Large intestine (tissue), 3 donors: Measurements from ENCODE around the gene ETV7. TPM values are rescaled to one million over a fixed set of nuclear protein-coding genes. Genes with fewer than 3 reads are reported as not detected.

Experiments
- DNase-seq, 2 donors: peaks; one replicate each; pipeline versions ENCODE4 v3.0.0 to v3.0.0-alpha.2; 2013
- H3K27ac ChIP-seq: one replicate; pipeline ENCODE4 v1.5.1; 2013; ENCODE audit warnings: low read length
- H3K27me3 ChIP-seq: 2 replicates; pipeline ENCODE4 v1.6.1; 2013; ENCODE audit warnings: low read length; ENCODE audit not compliant: control insufficient read depth, insufficient read depth
- H3K36me3 ChIP-seq: 2 replicates; pipeline ENCODE4 v1.6.1; 2013; ENCODE audit warnings: low read length; ENCODE audit not compliant: control insufficient read depth, insufficient read depth
- H3K4me1 ChIP-seq: one replicate; pipeline ENCODE4 v1.6.1; 2013; ENCODE audit warnings: low read length; ENCODE audit not compliant: control insufficient read depth, insufficient read depth
- H3K4me3 ChIP-seq: one replicate; pipeline ENCODE4 v1.5.1; 2013; ENCODE audit warnings: low read length
- H3K9me3 ChIP-seq: one replicate; pipeline ENCODE4 v1.6.1; 2013; ENCODE audit warnings: mild to moderate bottlenecking, low read depth, low read length, moderate library complexity; ENCODE audit not compliant: control insufficient read depth
- WGBS: methylation state at CpG from one replicate; pipeline ENCODE4 v1.1.5; 2013; ENCODE audit warnings: low lambda C conversion rate; ENCODE audit not compliant: insufficient coverage; 5-methylcytosine and 5-hydroxymethylcytosine counted together
- polyA plus RNA-seq: library from polyadenylated mRNA; unstranded; fragments of 120-200 nt; gene quantifications from one replicate; pipeline ENCODE4 v1.2.1, GENCODE V29; 2013

The ETV7 gene
- polyA plus RNA-seq, 1 donor: 9.3 TPM

DNA sequence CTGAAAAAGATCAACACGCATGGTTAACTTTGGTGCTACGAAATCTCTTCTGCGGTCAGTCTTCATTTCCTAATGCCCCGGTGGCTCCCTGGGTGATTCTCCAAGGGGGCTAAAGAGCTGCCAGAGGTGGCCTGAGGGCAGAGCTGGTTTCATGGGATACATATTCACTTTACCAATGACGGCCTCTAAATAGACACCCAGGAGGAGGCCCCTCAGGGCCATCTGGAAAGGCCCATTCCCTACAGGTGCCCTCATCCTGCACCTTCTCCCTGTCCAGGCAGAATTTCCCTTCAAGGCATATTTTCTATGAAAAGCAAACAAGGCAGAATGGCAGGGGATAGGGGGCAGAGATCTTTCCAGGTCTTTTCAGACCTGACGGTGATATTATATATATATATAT, 63.3 kb downstream of the ETV7 start:
- no peaks in the 10 kb centered on the region for H3K9me3 ChIP-seq
- no peak for DNase-seq
- no peak overlapping the region for H3K4me3 ChIP-seq
- H3K27me3 ChIP-seq: no peaks in the 10 kb centered on the region
- H3K4me1 ChIP-seq: peaks cover 18% of the 10 kb centered on the region
- H3K36me3 ChIP-seq: peaks cover 52% of the 10 kb centered on the region
- no peak overlapping the region for H3K27ac ChIP-seq
- no CpG with 5 or more reads among the region's 6 CpGs for WGBS

DNA sequence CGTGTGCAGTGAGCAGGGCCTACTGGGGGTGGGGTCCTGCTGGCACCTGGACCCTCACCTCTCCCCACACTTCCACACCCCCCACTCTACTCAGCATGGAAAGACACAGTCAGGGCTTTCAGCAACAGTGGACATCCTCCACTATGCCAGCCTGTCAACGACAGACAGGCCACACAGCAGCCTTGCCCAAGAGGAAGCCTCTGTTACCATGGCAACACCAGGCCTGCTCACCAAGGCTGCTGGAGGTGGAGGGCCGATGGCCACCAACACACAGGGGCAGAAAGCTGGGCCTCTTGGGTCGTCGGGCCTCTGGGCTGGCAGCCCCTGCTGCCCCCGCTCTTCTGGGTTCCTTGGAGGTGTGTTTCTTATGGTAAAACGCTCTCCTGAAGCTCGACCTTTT, 64.4 kb downstream of the ETV7 start:
- Histone ChIP-seq H3K27me3 (no peaks in the 10 kb centered on the region), H3K36me3 (peaks cover 49% of the 10 kb centered on the region), H3K4me1 (peaks cover 18% of the 10 kb centered on the region), H3K9me3 (no peaks in the 10 kb centered on the region), H3K4me3 (no peak overlapping the region), H3K27ac (no peak overlapping the region)
- 70% methylated on average over 2 of the region's 8 CpGs for WGBS
- DNase-seq: no peak

DNA sequence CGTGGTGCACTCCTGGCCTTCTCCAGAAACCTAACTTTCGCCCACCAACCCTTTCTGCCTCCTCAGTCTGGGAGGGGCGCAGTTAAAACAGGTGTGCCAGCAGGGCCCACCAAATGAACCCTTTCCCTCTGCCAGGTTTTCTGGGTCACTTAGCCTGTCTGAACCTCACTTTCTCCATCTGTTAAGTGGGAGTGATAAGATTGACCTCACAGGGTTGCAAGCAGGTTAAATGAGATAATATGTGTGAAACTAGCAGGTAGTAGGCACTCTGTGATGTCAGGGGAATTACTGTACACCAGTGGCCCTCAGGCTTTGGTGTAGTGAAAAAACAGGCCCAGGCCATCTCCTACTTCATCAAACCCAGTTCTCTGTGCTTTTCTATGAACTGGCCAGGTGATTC, 64.9 kb downstream of the ETV7 start:
- no peak overlapping the region for H3K4me3 ChIP-seq
- H3K27me3 ChIP-seq: no peaks in the 10 kb centered on the region
- peaks cover 49% of the 10 kb centered on the region for H3K36me3 ChIP-seq
- H3K4me1 ChIP-seq: peaks cover 18% of the 10 kb centered on the region
- no peaks in the 10 kb centered on the region for H3K9me3 ChIP-seq
- WGBS: no CpG with 5 or more reads among the region's 3 CpGs
- no peak overlapping the region for H3K27ac ChIP-seq
- no peak for DNase-seq

DNA sequence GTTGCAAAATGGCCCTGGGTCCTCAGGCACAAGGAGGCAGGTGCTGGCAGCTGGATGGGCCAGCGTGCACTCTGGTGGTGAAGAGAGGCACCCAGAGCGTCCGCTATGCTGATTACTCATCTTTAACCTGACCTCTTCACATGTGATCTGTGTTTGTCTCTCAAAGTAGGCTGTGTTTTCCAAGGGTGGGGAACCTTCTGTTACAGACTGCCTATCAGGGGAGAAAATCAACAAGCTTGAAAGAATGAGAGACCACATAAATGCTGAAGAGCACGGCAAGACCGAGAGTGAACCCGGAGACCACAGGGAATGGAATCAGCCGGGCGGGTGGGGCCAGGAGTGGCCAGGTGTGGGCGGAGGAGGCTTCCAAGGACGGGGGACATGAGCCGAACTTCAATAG, 67.0 kb downstream of the ETV7 start:
- DNase-seq: peak; percentile 51 to 68
- Histone ChIP-seq H3K27ac (peak overlapping the region; percentile 9), H3K4me1 (peaks cover 15% of the 10 kb centered on the region), H3K27me3 (no peaks in the 10 kb centered on the region), H3K36me3 (peaks cover 33% of the 10 kb centered on the region), H3K4me3 (no peak overlapping the region), H3K9me3 (no peaks in the 10 kb centered on the region)
- no CpG with 5 or more reads among the region's 11 CpGs for WGBS

DNA sequence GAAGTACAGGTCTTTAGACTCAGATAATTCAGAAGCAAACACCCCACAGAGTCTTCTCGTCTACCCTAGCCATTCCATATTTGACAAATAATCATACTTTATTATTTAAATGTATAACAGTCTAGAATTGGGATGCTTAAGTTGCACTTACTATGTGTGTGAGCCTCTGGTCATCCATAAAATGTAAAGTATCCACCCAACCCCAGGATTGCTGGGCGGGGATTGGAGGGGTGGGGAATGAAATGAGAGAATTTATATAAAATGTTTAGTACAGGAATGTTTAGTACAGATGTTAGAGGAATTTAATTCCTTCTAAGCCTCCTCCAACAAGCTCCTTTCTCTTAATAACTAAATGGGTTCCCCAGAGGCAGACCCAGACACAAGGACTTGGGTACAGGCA, 67.6 kb downstream of the ETV7 start:
- H3K36me3 ChIP-seq: peaks cover 27% of the 10 kb centered on the region
- no peaks in the 10 kb centered on the region for H3K9me3 ChIP-seq
- peaks cover 15% of the 10 kb centered on the region for H3K4me1 ChIP-seq
- H3K27me3 ChIP-seq: no peaks in the 10 kb centered on the region
- no CpG with 5 or more reads among the region's 2 CpGs for WGBS
- H3K4me3 ChIP-seq: no peak overlapping the region
- no peak for DNase-seq
- H3K27ac ChIP-seq: peak overlapping the region; percentile 9

DNA sequence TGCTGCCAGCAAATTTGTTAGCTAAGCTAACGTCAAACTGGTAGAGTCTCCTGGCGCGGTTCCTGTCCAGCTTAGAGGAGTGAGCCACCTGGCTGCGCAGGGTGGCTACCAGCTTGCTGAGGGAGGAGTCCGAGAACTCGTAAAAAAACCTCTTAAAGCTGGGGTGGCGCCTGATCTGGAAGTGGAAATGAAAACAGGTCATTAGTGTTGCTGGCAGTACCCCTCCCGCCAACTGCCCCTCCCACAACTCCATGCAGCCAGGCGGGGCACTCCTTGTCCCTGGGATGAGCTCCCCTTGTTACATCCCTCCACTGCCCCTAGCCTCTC, 68.1 kb downstream of the ETV7 start:
- Histone ChIP-seq H3K36me3 (peaks cover 24% of the 10 kb centered on the region), H3K27me3 (no peaks in the 10 kb centered on the region), H3K27ac (no peak overlapping the region), H3K4me3 (no peak overlapping the region), H3K4me1 (peaks cover 17% of the 10 kb centered on the region), H3K9me3 (no peaks in the 10 kb centered on the region)
- DNase-seq: peak in 1 of 2 donors; percentile 43
- no CpG with 5 or more reads among the region's 9 CpGs for WGBS

DNA sequence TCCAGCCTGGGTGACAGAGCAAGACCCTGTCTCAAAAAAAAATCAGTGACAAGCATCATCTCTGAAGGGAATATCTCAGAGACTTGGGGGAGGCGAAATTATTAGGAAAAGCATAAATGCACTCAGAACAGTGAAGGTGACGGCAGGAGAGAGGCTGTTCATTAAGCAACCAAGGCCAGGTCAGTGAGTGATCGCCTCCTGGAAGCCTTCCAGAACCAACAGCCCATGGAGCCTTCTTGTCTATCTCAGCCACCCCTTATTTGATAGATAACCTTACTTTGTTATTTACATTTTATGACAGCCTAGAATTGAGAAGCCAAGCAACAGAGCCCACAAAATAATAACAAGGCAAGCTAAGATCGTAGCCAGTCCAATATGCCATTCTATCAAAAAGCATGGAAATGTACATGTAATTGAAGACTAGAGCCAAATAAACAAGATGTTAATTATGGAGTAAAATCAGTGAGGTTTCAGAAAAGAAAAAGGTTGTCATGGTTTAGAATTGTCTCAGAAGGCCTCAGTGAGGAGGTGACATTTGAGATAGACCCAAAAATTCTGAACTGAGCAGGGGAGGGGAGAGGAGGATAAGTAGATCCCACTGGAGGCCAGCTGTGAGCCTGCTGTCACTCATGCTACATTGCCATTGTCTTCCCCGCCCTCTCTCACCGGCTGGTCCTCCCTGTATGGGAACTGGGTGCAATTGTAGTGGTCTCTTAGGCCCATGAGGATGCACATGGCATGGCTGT, 68.6 kb downstream of the ETV7 start:
- H3K27ac ChIP-seq: no peak overlapping the region
- no peaks in the 10 kb centered on the region for H3K27me3 ChIP-seq
- H3K4me1 ChIP-seq: peaks cover 21% of the 10 kb centered on the region
- no peaks in the 10 kb centered on the region for H3K9me3 ChIP-seq
- H3K36me3 ChIP-seq: peaks cover 24% of the 10 kb centered on the region
- WGBS: 78% methylated on average over 1 of the region's 6 CpGs
- H3K4me3 ChIP-seq: no peak overlapping the region
- DNase-seq: no peak

DNA sequence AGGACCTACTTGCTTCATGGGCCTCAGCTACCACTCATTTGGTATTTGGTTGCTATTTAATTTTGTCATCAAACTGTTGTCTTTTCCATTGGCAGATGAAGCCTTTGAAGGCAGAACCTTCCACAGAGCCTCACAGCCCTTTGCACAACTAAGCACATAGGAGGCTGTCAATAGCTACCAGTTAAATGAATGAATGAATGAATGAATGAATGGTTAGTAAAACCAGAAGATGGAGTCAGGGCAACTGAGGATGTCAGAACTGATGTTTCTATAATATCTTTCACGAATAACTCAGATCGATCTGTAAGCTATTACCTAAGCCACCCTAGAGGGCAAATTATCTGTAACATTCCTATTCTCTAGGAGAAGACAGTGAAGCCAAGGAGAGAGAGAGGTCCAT, 69.8 kb downstream of the ETV7 start:
- H3K4me1 ChIP-seq: peaks cover 31% of the 10 kb centered on the region
- H3K27ac ChIP-seq: no peak overlapping the region
- H3K36me3 ChIP-seq: peaks cover 16% of the 10 kb centered on the region
- no peaks in the 10 kb centered on the region for H3K27me3 ChIP-seq
- no peak overlapping the region for H3K4me3 ChIP-seq
- no peak for DNase-seq
- no CpG with 5 or more reads among the region's 2 CpGs for WGBS
- H3K9me3 ChIP-seq: no peaks in the 10 kb centered on the region

Other genes starting within 250 kb of the ETV7 start
- gene BRPF3, start 190.9 kb downstream of the ETV7 start, polyA plus RNA-seq: 52.3 TPM
- 3.3 TPM for gene PNPLA1, start 117.6 kb downstream of the ETV7 start, polyA plus RNA-seq
- gene BNIP5, start 50.8 kb downstream of the ETV7 start, polyA plus RNA-seq: 11.2 TPM
- 0.24 TPM for gene PXT1, start 55.2 kb upstream of the ETV7 start, polyA plus RNA-seq
- 32.1 TPM for gene KCTD20, start 55.3 kb upstream of the ETV7 start, polyA plus RNA-seq
- 43.3 TPM for gene STK38, start 159.8 kb upstream of the ETV7 start, polyA plus RNA-seq
- gene SRSF3, start 206.7 kb upstream of the ETV7 start, polyA plus RNA-seq: 438 TPM